ENCODE measurements around the gene CASP14. TPM values are rescaled to one million over a fixed set of nuclear protein-coding genes. Genes with fewer than 3 reads are reported as not detected.

CASP14 gene
- total and polyA plus RNA-seq, 9 of the 15 experiments (the other 6 are each of a cell fraction or from before 2014, with no cell fraction given), result not detected

- in situ Hi-C loops (cut with MboI), result no loop called here
- intact Hi-C loops (cut with micrococcal nuclease), result no loop called here
- FAIRE-seq, result no peak
- H3K36me3 ChIP-seq (ENCODE audit: control insufficient read depth, insufficient read depth, low read length), result no peaks in the 10 kb centered on the region
- H3K4me3 ChIP-seq, result no peak overlapping the region
- no peaks in the 10 kb centered on the region; a peak in 1 of 5 replicates for H3K4me1 ChIP-seq (replicated peaks in 1 of 2; ENCODE audit: control insufficient read depth in 2 of 2, insufficient read depth in 2 of 2, low read length in 2 of 2)
- ChIA-PET CTCF (ENCODE audit: low intra/inter-chr PET ratio) (no interaction called here), POLR2A (no interaction called here)
- no peak overlapping the region for H2AFZ ChIP-seq (ENCODE audit: low read depth, low read length)
- no peaks in the 10 kb centered on the region for H3K79me2 ChIP-seq (ENCODE audit: control insufficient read depth, insufficient read depth, low read length)
- peaks cover 5 to 20% of the 10 kb centered on the region in 2 experiments; a peak in 4 of 5 replicates for H3K27me3 ChIP-seq (ENCODE audit: control insufficient read depth in 2 of 2, insufficient read depth in 2 of 2, low read length in 2 of 2)
- no peak overlapping the region for H3K27ac ChIP-seq (ENCODE audit: extremely low read depth, low read depth, low read length)
- H4K20me1 ChIP-seq (replicated peaks; ENCODE audit: control insufficient read depth, insufficient read depth, low read length), result no peaks in the 10 kb centered on the region
- no TSS peak for BruUV-seq (replicated peaks)
- WGBS (ENCODE audit: insufficient coverage, low coverage, missing lambda C conversion rate), result 3% methylated on average over 11 of the region's 11 CpGs
- H3K9ac ChIP-seq (ENCODE audit: insufficient read depth in 1 of 2, low read depth in 2 of 2, low read length in 2 of 2), result no peak overlapping the region
- DNase-seq (ENCODE audit: extremely low read depth in 1 of 4, low spot score in 3 of 4), result no peak
- TF ChIP-seq ATF7 (IDR thresholded peaks at IDR 0.05) (peak; percentile 43; the same call in 1 of the 2 replicates), ATF3 (IDR thresholded peaks at IDR 0.05) (peak; percentile 77), ATF3 (CRISPR knock-in tag; conservative IDR thresholded peaks at IDR 0.05) (no peak), CEBPG (CRISPR knock-in tag; IDR thresholded peaks at IDR 0.05) (peak; percentile 53; the same call in 1 of the 2 replicates), CEBPG (tag; conservative IDR thresholded peaks at IDR 0.05 in 1 of 2, IDR thresholded peaks at IDR 0.05 in 1 of 2) (peak; percentile 87 to 92), TRIM28 (IDR thresholded peaks at IDR 0.05) (no peak), SMARCA5 (IDR thresholded peaks at IDR 0.05) (no peak)
- TF ChIP-seq, protein P1, sequence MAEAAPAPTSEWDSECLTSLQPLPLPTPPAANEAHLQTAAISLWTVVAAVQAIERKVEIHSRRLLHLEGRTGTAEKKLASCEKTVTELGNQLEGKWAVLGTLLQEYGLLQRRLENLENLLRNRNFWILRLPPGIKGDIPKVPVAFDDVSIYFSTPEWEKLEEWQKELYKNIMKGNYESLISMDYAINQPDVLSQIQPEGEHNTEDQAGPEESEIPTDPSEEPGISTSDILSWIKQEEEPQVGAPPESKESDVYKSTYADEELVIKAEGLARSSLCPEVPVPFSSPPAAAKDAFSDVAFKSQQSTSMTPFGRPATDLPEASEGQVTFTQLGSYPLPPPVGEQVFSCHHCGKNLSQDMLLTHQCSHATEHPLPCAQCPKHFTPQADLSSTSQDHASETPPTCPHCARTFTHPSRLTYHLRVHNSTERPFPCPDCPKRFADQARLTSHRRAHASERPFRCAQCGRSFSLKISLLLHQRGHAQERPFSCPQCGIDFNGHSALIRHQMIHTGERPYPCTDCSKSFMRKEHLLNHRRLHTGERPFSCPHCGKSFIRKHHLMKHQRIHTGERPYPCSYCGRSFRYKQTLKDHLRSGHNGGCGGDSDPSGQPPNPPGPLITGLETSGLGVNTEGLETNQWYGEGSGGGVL (CRISPR knock-in tag; IDR thresholded peaks at IDR 0.05), result no peak
- no peaks in the 10 kb centered on the region for H3K9me1 ChIP-seq (ENCODE audit: control insufficient read depth, insufficient read depth, low read length)
- H3K9me3 ChIP-seq (replicated peaks; ENCODE audit: control insufficient read depth, insufficient read depth, low read depth, low read length), result no peaks in the 10 kb centered on the region
- ATAC-seq, result no peak
- H3K4me2 ChIP-seq (ENCODE audit: insufficient read depth, low read length), result no peak overlapping the region; the same call in 1 of the 2 replicates
Measured at GRCh38 chr19:15047680-15048079, 1.6 kb upstream of the CASP14 start.

Data from K562 (cell line).